Testis (tissue), 3 donors: Measurements from ENCODE around the gene GRK5. TPM values are rescaled to one million over a fixed set of nuclear protein-coding genes. Genes with fewer than 3 reads are reported as not detected.

Experiments used
- DNase-seq: peaks from one replicate; pipeline ENCODE4 v3.0.0-alpha.2; 2019
- H3K27ac ChIP-seq, 2 donors: fragments of 200-600 bp; sonication (generic); one replicate each; pipeline ENCODE4 v1.5.1; 2019
- H3K27me3 ChIP-seq: fragments of 200-600 bp; sonication (generic); one replicate; pipeline ENCODE4 v1.5.1; 2019
- H3K36me3 ChIP-seq: fragments of 200-600 bp; sonication (generic); one replicate; pipeline ENCODE4 v1.5.1; 2017; ENCODE audit warnings: low read depth; ENCODE audit errors: missing control alignments
- H3K4me1 ChIP-seq: fragments of 200-600 bp; sonication (generic); one replicate; pipeline ENCODE4 v1.5.1; 2019
- H3K4me3 ChIP-seq, 2 donors: fragments of 200-600 bp; sonication (generic); one replicate each; pipeline ENCODE4 v1.5.1; 2017 to 2019
- H3K9me3 ChIP-seq: fragments of 200-600 bp; sonication (generic); one replicate; pipeline ENCODE4 v1.5.1; 2017
- POLR2A ChIP-seq: fragments of 450-650 bp; IDR thresholded peaks from one replicate; pipeline ENCODE4 v1.6.1; 2017; ENCODE audit warnings: antibody characterized with exemption, mild to moderate bottlenecking, moderate library complexity
- WGBS, 2 donors: methylation state at CpG; one replicate each; pipeline ENCODE4 v1.1.5; 2018; 5-methylcytosine and 5-hydroxymethylcytosine counted together
- intact Hi-C: fragments of 100-400 bp; cut with DNase I; formaldehyde crosslinking; loops from one replicate; pipeline ENCODE4 v1.15.1; 2023; ENCODE audit warnings: low total_unique reads
- polyA plus RNA-seq: library from polyadenylated mRNA; stranded (reverse); fragments of 350-450 nt; fragmentation: Illumina TruSeq; extraction: RNeasy Lipid Tissue Mini Kit (QIAGEN cat#74804); gene quantifications from one replicate; pipeline ENCODE4 v1.2.3, GENCODE V29; 2014; ENCODE audit warnings: low read depth, low replicate concordance; ENCODE audit not compliant: insufficient read depth
- total RNA-seq, 2 donors: library from RNA; depleted of rRNA; stranded (reverse); fragments of >200 nt; gene quantifications; one replicate each; pipeline ENCODE4 v1.2.3, GENCODE V29; 2016
- TF ChIP-seq, protein P1 (sequence below), 3 experiments: fragments of 450-650 bp in 2 of 3; fragments of 200-600 bp in 1 of 3; sonication (generic) in 1 of 3; IDR thresholded peaks; one replicate each; pipeline ENCODE4 v1.5.1; 2016 to 2019; ENCODE audit warnings: antibody characterized with exemption in 3 of 3, mild to moderate bottlenecking in 2 of 3, moderate library complexity in 1 of 3

The GRK5 gene
- total and polyA plus RNA-seq, 3 donors from 2014 or later, result 4.5 to 10.3 (median 5.5) TPM

DNA sequence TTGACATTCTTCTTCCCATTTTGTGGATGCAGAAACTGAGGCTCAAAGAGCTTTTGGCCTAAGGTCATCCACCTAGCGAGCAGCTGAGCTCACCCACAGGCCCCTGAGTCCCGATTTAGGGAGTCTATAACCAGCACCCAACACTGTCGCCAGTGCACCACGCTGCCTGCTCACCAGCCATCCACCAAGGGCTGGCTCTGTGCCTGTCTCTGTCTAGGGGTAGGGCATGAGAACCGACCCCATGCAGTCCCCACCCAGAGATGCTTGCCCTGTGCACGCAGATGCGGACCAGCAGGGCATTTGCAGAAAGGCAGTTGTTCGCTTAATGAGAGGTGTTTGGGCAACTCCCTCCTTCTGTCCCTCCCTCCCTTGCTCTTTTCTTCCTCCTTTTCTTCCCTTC is 97.2 kb downstream of the GRK5 start:
- TF ChIP-seq, protein P1, sequence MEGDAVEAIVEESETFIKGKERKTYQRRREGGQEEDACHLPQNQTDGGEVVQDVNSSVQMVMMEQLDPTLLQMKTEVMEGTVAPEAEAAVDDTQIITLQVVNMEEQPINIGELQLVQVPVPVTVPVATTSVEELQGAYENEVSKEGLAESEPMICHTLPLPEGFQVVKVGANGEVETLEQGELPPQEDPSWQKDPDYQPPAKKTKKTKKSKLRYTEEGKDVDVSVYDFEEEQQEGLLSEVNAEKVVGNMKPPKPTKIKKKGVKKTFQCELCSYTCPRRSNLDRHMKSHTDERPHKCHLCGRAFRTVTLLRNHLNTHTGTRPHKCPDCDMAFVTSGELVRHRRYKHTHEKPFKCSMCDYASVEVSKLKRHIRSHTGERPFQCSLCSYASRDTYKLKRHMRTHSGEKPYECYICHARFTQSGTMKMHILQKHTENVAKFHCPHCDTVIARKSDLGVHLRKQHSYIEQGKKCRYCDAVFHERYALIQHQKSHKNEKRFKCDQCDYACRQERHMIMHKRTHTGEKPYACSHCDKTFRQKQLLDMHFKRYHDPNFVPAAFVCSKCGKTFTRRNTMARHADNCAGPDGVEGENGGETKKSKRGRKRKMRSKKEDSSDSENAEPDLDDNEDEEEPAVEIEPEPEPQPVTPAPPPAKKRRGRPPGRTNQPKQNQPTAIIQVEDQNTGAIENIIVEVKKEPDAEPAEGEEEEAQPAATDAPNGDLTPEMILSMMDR (IDR thresholded peaks at IDR 0.05), result no peak
- no peak for TF ChIP-seq POLR2A
- intact Hi-C loops, result no loop called here
- DNase-seq, result no peak
- Histone ChIP-seq H3K27ac (no peak overlapping the region), H3K4me3 (no peak overlapping the region), H3K9me3 (no peaks in the 10 kb centered on the region), H3K36me3 (no peaks in the 10 kb centered on the region), H3K27me3 (no peaks in the 10 kb centered on the region), H3K4me1 (no peaks in the 10 kb centered on the region)
- WGBS, 2 donors, result 95% methylated on average over 4 to 8 of the region's 8 CpGs

DNA sequence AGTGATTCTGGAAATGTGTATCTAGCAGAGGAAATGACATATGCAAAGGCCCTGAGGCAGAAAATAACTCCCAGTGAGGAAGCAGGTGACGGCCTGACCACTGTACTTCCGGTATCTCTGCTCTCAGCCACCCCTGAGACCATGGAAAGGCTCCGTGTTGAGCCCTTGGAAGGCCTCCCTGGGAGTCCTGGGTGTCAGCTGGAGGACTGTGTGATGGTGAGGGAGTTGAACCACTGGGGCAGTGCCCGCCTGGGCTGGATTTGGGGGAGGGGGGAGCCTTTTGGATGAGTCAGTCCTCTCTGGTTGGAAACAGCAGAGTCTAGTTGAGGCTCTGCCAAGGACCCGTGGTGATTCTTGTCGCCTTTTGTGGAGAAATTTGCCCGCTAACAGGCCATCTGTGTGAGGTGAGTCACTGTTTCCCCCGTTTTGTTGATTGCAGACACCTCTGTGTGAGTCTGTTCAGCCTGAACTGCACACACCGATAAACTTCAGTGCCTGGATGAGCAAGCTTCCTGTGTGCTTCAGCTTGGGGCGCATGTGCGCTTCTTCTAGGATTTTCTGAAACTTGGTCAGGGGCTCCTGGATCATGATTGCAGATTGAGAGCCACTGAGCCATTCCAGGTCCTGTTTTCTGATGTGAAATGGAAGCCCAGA is 98.6 kb downstream of the GRK5 start:
- 60 to 69% methylated on average over 11 of the region's 11 CpGs for WGBS, 2 donors
- intact Hi-C loops, result no loop called here
- Histone ChIP-seq H3K4me1 (no peaks in the 10 kb centered on the region), H3K36me3 (no peaks in the 10 kb centered on the region), H3K4me3 (no peak overlapping the region), H3K27me3 (no peaks in the 10 kb centered on the region), H3K27ac (no peak overlapping the region), H3K9me3 (no peaks in the 10 kb centered on the region)
- no peak for DNase-seq
- TF ChIP-seq, protein P1 (IDR thresholded peaks at IDR 0.05), result no peak
- no peak for TF ChIP-seq POLR2A

GRCh38 chr10:119306514-119306951 is 99.2 kb downstream of the GRK5 start:
- no peak for TF ChIP-seq POLR2A
- TF ChIP-seq, protein P1 (IDR thresholded peaks at IDR 0.05), result no peak
- intact Hi-C loops, result no loop called here
- H3K27ac ChIP-seq, result no peak overlapping the region
- 85 to 87% methylated on average over 5 to 9 of the region's 9 CpGs for WGBS, 2 donors
- no peaks in the 10 kb centered on the region for H3K4me1 ChIP-seq
- no peak overlapping the region for H3K4me3 ChIP-seq
- DNase-seq, result no peak
- no peaks in the 10 kb centered on the region for H3K9me3 ChIP-seq
- H3K36me3 ChIP-seq, result no peaks in the 10 kb centered on the region
- no peaks in the 10 kb centered on the region for H3K27me3 ChIP-seq

DNA sequence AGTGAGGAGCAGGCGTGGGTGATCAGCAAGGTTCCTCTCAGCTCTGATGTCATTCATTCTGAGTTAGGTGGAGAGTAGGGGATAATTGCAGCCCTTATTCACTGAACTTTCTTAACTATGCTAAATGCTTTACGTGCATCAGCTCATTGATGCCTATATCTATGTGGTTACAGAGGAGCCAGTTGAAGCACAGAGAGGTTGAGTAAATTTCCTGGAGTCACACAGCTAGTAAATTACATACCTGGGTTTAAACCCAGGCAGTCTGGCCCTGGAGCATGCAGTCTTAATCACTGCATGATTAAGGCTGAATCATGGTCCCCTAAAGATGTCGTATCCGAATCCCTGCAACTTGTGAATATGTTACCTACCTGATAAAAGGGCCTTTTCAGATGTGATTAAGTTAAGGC is 99.6 kb downstream of the GRK5 start:
- Histone ChIP-seq H3K27me3 (no peaks in the 10 kb centered on the region), H3K4me1 (no peaks in the 10 kb centered on the region), H3K36me3 (no peaks in the 10 kb centered on the region), H3K4me3 (no peak overlapping the region), H3K27ac (no peak overlapping the region), H3K9me3 (no peaks in the 10 kb centered on the region)
- DNase-seq, result no peak
- WGBS, 2 donors, result 94 to 100% methylated on average over 4 of the region's 4 CpGs
- intact Hi-C loops, result no loop called here
- TF ChIP-seq, protein P1 (IDR thresholded peaks at IDR 0.05), result no peak

DNA sequence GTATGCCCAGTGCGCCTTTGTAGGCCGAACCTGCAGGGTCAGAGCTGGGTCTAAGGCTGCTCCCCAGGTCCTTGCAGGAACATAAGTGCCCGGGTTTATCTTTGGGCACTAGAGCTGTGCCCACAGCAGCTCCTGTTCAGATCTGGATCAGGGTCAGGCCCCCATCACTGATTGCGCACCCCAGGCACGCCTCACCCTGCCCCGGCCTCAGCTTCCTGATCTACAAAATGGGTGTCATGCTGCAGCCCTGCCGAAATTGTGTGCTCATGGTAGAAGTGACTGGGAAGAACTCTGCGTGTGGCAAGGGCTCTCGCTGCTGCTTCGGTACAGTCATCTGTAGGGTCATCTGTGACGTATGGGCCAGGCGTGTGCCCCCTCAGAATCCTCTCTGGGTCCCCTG is 100.7 kb downstream of the GRK5 start:
- H3K4me1 ChIP-seq, result no peaks in the 10 kb centered on the region
- no peaks in the 10 kb centered on the region for H3K36me3 ChIP-seq
- no peak for TF ChIP-seq POLR2A
- TF ChIP-seq, protein P1 (IDR thresholded peaks at IDR 0.05), result no peak
- 92% methylated on average over 7 to 12 of the region's 12 CpGs for WGBS, 2 donors
- no peak for DNase-seq
- H3K27me3 ChIP-seq, result no peaks in the 10 kb centered on the region
- H3K4me3 ChIP-seq, result no peak overlapping the region
- intact Hi-C loops, result no loop called here
- no peaks in the 10 kb centered on the region for H3K9me3 ChIP-seq
- no peak overlapping the region for H3K27ac ChIP-seq
